Activated naive CD8-positive, alpha-beta T cell treated with anti-CD3 and anti-CD28 coated beads for 36 hours (primary cell): ENCODE results near the gene LRP5. TPM values are rescaled to one million over a fixed set of nuclear protein-coding genes. Genes with fewer than 3 reads are reported as not detected.

ENCODE experiments used
- DNase-seq: peaks from one replicate; pipeline ENCODE4 v3.0.0; 2021
- H3K27ac Mint-ChIP-seq: one replicate; pipeline ENCODE4 v1.8.0; 2022; ENCODE audit warnings: mild to moderate bottlenecking, moderate library complexity, mixed read lengths
- H3K27me3 Mint-ChIP-seq: one replicate; pipeline ENCODE4 v1.8.0; 2022; ENCODE audit warnings: mild to moderate bottlenecking, mixed read lengths
- H3K36me3 Mint-ChIP-seq: one replicate; pipeline ENCODE4 v1.8.0; 2021; ENCODE audit warnings: mild to moderate bottlenecking, mixed read lengths
- H3K4me1 Mint-ChIP-seq: one replicate; pipeline ENCODE4 v1.8.0; 2021; ENCODE audit warnings: mixed read lengths
- H3K4me3 Mint-ChIP-seq: one replicate; pipeline ENCODE4 v1.8.0; 2022; ENCODE audit warnings: mild to moderate bottlenecking, moderate library complexity, mixed read lengths
- H3K9me3 Mint-ChIP-seq: one replicate; pipeline ENCODE4 v1.8.0; 2022; ENCODE audit warnings: mixed read lengths
- total RNA-seq, 2 experiments: library from RNA; stranded (reverse); gene quantifications; one replicate each; pipeline ENCODE4 v1.2.3, GENCODE V29; 2021

Gene LRP5
- total RNA-seq, 2 experiments from 2014 or later, result 12.7 to 15.4 TPM

DNA sequence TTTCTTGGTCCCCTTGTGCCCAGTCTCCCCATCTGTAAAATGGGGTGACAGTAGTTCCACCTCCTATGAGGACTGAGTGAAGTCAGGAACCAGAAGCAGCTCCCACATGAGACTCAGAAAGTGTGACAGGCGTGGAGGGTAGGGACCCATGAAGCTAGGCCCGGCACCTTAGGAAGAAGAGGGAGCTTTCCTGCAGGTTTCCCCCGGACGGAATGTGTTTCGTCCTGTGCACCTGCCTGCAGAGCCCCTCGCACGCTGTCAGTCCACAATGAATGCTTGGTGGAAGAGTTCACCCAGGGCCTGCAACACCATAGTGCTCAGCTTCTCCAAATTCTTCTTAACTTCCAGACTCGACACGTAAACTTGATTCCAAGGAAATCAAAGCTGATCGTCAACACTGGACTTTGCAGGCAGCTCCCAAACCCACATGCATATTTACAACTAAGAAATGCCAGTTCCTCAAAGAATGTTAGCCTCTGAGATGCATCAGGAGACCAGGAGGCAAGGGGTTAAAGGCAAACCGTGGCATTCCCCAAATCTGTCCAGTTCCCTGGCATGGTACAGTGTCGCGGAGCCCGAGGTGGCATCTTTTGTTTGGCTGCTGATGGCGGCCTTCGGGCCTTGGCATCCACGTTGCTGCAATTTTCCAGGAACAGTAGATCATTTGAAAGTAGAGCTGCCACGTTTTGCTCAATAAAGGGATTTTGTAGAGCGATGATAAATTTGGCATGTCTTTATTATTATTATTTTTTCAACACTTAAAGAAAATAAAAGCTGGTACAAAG is 15.4 kb downstream of the LRP5 start:
- Mint-ChIP-seq H3K4me3 (peak overlapping the region; percentile 30), H3K4me1 (peaks cover 56% of the 10 kb centered on the region), H3K36me3 (no peaks in the 10 kb centered on the region), H3K27me3 (no peaks in the 10 kb centered on the region), H3K9me3 (no peaks in the 10 kb centered on the region), H3K27ac (no peak overlapping the region)
- no peak for DNase-seq

DNA sequence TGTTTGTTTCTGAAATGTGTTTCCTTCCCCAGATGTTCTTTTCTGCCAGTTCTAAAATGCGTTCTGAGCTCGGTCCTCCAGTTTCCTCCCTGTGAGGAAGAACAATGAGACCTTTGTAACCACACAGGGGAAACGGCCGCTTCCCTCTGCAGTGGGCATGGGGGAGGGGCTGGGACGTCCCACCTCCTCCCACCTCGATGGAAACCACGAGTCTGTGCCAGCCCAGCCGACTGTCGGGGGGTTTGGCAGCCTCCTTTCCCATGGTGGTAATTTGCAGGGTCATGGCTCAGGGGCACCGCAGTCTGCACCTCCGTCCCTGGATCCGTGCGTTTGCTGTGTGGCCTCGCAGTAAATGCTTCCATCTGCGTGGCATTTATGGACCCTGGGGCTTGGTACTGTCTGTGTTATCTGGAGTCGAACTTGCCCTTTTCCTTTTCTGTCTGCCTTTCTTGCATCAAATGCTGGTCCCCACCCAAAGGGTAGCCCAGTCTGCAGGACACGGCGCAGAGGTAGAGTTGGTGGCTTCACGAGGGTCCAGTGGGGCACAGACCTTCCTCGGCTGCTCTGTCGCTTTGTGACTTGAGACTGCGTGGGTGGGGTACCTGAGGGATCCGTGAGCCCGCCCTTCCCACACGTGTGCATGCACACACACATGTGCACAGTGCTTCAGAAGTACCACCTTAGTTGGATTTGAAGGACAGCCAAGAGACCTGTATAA is 16.1 kb downstream of the LRP5 start:
- Mint-ChIP-seq H3K36me3 (no peaks in the 10 kb centered on the region), H3K4me1 (peaks cover 62% of the 10 kb centered on the region), H3K27me3 (no peaks in the 10 kb centered on the region), H3K9me3 (no peaks in the 10 kb centered on the region), H3K4me3 (no peak overlapping the region), H3K27ac (no peak overlapping the region)
- peak; percentile 42 for DNase-seq

DNA sequence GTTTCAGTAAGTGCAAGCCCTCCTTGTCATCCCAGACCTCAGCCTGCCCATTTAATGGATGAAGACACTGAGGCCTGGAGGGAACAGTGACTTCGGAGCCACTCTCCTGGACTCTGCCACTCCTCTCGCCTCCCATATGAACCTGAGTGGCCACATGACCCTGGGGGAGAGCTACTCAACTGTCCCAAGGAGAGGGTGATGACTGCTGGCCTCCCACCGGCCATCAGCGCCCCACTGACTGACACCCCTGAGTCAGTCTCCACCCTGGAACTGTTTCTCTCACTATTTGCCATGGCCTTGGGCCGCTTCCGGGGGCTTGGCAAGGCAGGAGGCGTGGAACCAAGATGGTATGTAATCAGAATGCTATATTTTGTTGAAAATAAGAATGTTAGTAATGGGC is 17.1 kb downstream of the LRP5 start:
- H3K9me3 Mint-ChIP-seq, result no peaks in the 10 kb centered on the region
- H3K4me1 Mint-ChIP-seq, result peaks cover 62% of the 10 kb centered on the region
- H3K36me3 Mint-ChIP-seq, result no peaks in the 10 kb centered on the region
- H3K4me3 Mint-ChIP-seq, result no peak overlapping the region
- no peak overlapping the region for H3K27ac Mint-ChIP-seq
- no peak for DNase-seq
- H3K27me3 Mint-ChIP-seq, result no peaks in the 10 kb centered on the region

DNA sequence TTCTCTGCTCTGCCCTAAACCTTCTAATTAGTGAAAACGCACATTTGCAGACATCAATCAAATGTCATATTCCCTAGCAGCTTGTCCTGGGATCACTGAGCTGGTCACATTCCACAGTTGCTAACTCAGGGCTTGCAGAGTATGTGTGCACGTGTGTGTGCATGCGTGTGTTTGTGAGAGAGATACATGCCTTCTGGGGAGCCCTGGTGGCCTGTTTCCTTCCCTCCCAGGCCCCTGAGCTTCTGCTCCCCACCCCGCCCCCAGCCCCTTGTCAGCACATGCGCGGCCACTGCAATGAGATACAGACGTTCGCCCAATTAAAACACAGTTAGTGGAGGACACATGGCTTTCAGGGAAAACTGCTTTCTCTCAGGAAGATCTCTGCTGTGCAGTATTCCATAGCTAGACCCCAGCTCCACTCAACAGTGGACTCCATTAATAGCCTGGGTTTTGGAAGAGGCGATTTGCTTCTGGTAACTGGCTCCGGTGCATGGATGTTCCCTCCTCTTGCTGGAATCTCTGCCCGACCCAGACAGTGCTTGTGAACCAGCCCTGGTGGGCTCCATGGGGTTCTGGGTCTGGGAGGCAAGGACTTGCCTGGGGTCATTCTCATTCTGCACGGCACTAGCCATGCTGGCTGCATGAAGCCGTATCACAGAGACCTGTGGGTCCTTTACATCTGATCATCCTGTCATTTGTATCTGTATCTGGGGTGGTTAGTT is 17.7 kb downstream of the LRP5 start:
- Mint-ChIP-seq H3K4me3 (no peak overlapping the region), H3K9me3 (no peaks in the 10 kb centered on the region), H3K36me3 (no peaks in the 10 kb centered on the region), H3K27ac (peak overlapping the region; percentile 84), H3K4me1 (peaks cover 62% of the 10 kb centered on the region), H3K27me3 (no peaks in the 10 kb centered on the region)
- DNase-seq, result no peak

DNA sequence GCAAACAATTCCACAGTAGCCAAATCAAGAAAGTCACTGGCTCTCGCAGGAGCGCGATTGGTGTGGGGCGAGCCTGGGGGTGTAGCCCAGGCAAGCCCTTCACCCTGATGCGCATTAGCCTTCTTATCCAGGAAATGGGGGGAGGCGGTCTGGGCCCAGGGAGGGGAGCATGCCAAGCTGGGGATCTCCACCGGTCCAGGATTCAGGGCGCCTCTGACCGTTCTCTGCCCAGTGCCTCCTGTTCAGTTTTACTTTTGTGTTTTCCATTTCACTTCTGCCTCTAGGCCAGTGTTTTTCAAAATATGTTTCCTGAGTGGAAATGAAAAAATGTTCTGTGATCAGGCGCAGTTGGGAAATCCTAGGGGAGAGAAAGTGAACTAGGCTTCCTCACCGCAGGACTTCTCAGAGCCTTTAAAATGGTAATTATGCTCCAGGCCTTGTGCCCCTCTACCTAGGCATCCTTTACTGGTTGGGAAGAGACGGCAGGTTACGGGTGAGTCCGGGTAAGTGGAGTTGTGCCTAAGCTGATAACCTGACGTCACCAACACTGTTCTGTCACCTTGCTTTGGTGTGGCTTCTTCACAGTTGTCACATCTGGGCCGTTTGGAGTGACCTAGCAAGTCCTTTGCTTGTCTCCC is 18.4 kb downstream of the LRP5 start:
- DNase-seq, result no peak
- Mint-ChIP-seq H3K4me1 (peaks cover 66% of the 10 kb centered on the region), H3K36me3 (no peaks in the 10 kb centered on the region), H3K27me3 (no peaks in the 10 kb centered on the region), H3K9me3 (no peaks in the 10 kb centered on the region), H3K27ac (peak overlapping the region; percentile 84), H3K4me3 (peak overlapping the region; percentile 71)

DNA sequence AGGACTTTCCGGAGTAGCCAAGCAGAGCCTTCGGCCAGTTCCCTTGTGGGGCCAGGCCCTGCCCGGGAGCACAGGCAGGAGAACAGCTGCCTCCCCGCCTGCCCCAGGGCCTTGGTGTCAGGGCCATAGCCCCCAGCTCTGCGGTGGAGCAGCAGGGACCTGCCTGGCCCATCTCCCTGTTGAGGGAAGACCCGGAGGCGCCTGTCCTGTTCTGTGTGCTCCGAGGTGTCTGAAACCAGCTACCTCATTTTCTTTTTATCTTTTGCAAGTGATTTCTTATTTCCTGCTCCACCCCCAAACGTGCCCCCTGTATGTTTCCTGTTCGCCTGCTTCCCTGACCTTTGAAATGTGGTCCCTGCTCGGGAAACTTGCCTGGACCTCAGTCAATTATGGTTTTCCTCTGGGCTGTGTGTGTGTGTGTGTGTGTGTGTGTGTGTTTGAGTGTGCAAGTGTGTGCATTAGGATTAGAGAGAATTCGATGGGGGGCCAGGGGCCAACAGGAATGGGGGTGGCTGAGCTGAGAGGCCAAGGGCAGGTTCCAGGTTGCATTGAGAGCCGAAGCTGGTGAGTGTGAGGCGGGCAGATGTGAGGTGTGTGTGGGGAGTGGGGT is 19.1 kb downstream of the LRP5 start:
- peak overlapping the region; percentile 84 for H3K27ac Mint-ChIP-seq
- H3K27me3 Mint-ChIP-seq, result no peaks in the 10 kb centered on the region
- peaks cover 68% of the 10 kb centered on the region for H3K4me1 Mint-ChIP-seq
- no peaks in the 10 kb centered on the region for H3K36me3 Mint-ChIP-seq
- DNase-seq, result peak; percentile 27
- no peaks in the 10 kb centered on the region for H3K9me3 Mint-ChIP-seq
- H3K4me3 Mint-ChIP-seq, result peak overlapping the region; percentile 71

DNA sequence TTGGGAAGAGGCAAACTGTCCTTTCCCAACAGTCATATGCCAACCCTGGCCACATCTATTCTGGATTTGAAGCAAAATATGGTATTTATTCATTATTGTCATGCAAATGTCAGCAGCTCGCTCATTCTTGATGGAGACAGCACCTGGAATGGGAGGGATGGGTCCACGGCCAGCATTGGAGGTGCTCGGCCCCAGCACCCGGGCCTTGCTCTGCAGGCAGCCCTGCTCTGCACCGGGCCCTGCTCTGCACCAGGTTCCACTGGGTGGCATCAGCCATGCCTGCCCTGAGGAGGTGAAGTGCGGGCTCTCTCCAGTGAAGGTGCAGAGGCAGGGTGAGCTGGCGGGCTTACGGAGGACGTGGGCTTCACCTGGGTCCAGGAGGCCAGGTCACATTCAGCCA is 19.8 kb downstream of the LRP5 start:
- H3K4me1 Mint-ChIP-seq, result peaks cover 73% of the 10 kb centered on the region
- H3K9me3 Mint-ChIP-seq, result no peaks in the 10 kb centered on the region
- no peaks in the 10 kb centered on the region for H3K27me3 Mint-ChIP-seq
- no peak overlapping the region for H3K27ac Mint-ChIP-seq
- H3K36me3 Mint-ChIP-seq, result no peaks in the 10 kb centered on the region
- DNase-seq, result no peak
- H3K4me3 Mint-ChIP-seq, result no peak overlapping the region

DNA sequence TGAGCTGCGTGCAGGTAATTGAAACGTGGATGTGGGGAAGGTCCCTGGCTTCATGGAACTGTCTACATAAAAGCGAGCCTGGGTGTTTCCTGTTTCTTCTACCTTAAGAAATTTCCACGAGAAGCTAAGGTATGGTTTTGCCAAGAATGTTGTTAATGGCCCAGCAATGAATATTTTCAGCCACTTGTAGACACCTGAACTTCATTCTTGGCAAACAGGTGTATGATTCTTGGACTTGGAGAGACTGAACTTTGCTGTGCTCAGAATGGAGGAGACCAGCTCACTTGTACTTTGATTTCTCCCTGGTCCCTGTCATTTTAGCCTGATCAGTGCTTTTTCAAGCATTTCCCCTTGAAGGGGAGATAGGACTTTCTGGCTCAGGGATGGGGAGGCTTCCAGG is 20.8 kb downstream of the LRP5 start:
- Mint-ChIP-seq H3K4me1 (peaks cover 73% of the 10 kb centered on the region), H3K4me3 (no peak overlapping the region), H3K36me3 (no peaks in the 10 kb centered on the region), H3K27me3 (no peaks in the 10 kb centered on the region), H3K9me3 (no peaks in the 10 kb centered on the region), H3K27ac (no peak overlapping the region)
- no peak for DNase-seq

DNA sequence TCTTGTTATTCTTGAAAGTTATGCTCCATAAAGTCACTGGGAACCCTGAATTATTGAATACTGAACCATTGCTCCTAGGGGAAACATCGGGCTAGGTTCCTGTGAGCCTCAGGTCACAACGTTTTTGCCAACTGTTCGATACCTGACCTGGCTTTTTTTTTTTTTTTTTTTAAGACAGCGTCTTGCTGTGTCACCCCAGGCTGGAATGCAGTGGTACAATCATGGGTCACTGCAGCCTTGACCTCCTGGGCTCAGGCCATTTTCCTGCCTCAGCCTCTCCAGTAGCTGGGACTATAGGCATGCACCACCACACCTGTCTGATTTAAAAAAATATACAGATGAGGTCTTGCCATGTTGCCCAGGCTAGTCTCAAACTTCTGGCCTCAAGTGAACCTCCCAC is 22.5 kb downstream of the LRP5 start:
- Mint-ChIP-seq H3K4me1 (peaks cover 59% of the 10 kb centered on the region), H3K9me3 (no peaks in the 10 kb centered on the region), H3K4me3 (no peak overlapping the region), H3K27ac (no peak overlapping the region), H3K27me3 (no peaks in the 10 kb centered on the region), H3K36me3 (no peaks in the 10 kb centered on the region)
- DNase-seq, result no peak

DNA sequence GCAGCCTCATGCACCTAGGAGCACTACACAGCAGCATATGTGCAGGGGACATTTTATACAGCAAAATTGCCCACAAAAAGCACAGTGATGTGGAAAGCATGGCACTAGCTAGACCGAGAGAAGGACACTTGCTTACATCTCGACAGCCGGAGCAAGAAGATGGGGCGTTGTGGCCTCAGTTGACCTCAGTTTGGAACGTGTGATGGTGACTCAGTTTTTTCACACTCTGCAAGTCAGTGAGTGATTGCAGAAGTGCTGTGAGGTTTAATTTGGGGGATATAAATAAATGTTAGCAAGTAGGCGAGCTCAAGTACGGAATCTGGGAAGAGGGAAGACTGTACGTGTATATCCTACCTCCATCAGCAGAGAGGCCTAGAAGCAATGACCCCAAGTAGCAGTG is 23.3 kb downstream of the LRP5 start:
- no peak for DNase-seq
- no peak overlapping the region for H3K4me3 Mint-ChIP-seq
- peaks cover 57% of the 10 kb centered on the region for H3K4me1 Mint-ChIP-seq
- H3K9me3 Mint-ChIP-seq, result no peaks in the 10 kb centered on the region
- H3K27me3 Mint-ChIP-seq, result no peaks in the 10 kb centered on the region
- H3K27ac Mint-ChIP-seq, result no peak overlapping the region
- no peaks in the 10 kb centered on the region for H3K36me3 Mint-ChIP-seq

DNA sequence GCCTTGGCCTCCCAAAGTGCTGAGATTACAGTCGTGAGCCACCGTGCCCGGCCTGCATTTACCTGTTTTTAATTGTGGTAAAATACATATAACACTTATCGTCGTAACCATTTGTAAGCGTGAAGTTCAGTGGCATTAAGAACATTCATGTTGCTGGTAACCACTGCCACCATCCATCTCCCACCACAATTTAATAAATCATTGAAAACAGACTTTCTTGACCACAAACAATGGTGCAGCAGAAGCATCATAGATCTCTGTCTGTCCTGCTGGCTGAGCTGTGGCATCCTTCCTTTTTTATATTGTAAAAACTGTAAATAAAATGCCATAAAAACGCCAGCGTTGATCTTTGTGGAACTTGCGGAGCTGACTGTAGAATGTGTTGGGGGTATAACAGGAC is 24.3 kb downstream of the LRP5 start:
- Mint-ChIP-seq H3K27me3 (no peaks in the 10 kb centered on the region), H3K36me3 (no peaks in the 10 kb centered on the region), H3K4me3 (no peak overlapping the region)

DNA sequence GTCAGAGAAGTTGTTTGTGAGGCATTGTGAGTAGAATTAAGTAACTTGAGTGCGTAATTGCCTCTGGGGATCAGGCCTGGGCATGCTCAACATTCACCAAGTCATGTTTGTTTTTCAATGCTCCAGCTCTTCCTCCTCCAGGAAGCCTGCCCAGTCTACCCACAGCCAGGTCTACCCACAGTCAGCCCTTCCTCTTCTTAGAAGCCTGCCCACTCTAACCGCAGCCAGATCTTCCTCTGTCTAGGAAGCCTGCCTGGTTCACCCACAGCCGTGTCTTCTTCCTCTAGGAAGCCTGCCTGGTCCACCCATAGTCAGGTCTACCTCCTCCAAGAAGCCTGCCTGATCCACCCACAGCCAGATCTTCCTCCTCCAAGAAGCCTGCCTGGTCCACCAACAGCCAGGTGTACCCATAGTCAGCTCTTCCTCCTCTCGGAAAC is 25.0 kb downstream of the LRP5 start:
- no peaks in the 10 kb centered on the region for H3K27me3 Mint-ChIP-seq
- H3K4me1 Mint-ChIP-seq, result peaks cover 44% of the 10 kb centered on the region
- H3K4me3 Mint-ChIP-seq, result no peak overlapping the region
- H3K27ac Mint-ChIP-seq, result no peak overlapping the region
- no peaks in the 10 kb centered on the region for H3K36me3 Mint-ChIP-seq
- H3K9me3 Mint-ChIP-seq, result no peaks in the 10 kb centered on the region
- no peak for DNase-seq

More for the DNA sequence above, 24.3 kb downstream of the LRP5 start:
- H3K4me1 Mint-ChIP-seq, result peaks cover 50% of the 10 kb centered on the region
- H3K9me3 Mint-ChIP-seq, result no peaks in the 10 kb centered on the region
- no peak overlapping the region for H3K27ac Mint-ChIP-seq
- DNase-seq, result no peak

DNA sequence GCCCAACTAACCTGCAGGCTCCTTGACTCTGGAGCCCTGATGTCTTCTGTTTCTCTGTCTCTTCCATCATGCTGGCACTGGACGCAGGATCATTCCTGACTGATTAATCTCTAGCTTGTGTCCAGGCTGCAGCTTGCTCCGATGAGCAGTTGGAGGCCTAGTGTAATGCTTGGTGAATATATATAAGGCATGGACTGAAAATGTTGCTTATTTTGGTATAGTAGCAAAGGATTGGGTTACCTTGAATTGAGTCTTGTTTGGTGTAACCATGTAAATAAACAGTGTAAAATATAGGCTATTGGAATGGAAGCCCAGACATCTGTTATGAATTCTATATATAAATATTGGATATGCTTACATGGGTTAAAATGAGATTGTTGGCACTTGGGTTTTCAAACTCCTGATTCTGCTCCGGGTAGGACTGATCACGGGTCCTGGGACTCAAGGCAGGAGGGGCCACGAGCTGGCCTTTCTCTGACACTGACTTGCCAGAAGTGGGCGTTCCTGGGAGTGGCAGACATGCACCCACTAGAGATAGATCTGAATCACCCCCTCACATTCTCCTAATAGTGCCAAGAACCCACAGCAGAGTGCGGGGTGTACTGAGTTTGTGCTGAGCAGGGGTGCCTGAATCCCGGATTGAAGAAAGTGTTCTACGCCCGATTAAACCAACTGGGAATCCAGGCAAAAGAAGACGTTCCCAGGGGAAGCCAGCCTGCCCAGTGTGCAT is 25.8 kb downstream of the LRP5 start:
- peaks cover 36% of the 10 kb centered on the region for H3K4me1 Mint-ChIP-seq
- H3K36me3 Mint-ChIP-seq, result no peaks in the 10 kb centered on the region
- H3K4me3 Mint-ChIP-seq, result no peak overlapping the region
- no peaks in the 10 kb centered on the region for H3K27me3 Mint-ChIP-seq
- no peak for DNase-seq
- no peaks in the 10 kb centered on the region for H3K9me3 Mint-ChIP-seq
- no peak overlapping the region for H3K27ac Mint-ChIP-seq
